Measurements from ENCODE around the gene CDYL2.

Gene CDYL2

DNA sequence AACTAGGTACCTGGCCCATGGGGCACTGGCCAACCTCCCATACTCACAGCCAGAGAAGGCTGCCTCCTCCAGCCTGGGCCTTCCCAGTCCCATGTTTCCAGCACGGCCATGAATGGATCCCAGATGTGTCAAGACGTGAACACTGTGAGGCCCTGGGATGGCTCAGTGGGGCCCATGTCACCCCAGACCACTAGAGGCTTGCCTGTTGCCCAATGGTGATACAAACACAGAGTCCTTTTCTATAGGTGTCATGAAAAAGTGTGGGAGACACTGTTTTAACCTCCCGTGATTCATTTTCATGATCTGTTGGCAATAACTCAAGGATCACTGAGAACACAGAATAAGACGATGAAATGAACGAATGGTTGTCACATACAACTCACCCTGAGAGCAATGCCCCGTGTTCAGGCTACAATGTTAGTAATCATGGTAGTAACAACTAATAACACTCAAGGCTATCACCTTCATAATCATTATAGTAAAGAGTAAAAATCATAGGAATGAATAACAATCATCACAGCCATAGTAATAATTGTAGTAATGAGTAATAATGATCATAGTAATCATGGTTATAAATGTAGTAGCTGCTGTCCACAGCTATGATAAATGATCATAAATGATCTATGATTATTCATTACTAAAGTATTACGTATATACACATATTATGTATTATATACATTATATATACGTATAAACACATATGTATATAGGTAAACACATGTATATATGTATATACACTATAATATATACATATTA lies 199.6 kb downstream of the CDYL2 start:
- DNase-seq (ENCODE audit: low spot score) = no peak
- TF ChIP-seq, protein P1, sequence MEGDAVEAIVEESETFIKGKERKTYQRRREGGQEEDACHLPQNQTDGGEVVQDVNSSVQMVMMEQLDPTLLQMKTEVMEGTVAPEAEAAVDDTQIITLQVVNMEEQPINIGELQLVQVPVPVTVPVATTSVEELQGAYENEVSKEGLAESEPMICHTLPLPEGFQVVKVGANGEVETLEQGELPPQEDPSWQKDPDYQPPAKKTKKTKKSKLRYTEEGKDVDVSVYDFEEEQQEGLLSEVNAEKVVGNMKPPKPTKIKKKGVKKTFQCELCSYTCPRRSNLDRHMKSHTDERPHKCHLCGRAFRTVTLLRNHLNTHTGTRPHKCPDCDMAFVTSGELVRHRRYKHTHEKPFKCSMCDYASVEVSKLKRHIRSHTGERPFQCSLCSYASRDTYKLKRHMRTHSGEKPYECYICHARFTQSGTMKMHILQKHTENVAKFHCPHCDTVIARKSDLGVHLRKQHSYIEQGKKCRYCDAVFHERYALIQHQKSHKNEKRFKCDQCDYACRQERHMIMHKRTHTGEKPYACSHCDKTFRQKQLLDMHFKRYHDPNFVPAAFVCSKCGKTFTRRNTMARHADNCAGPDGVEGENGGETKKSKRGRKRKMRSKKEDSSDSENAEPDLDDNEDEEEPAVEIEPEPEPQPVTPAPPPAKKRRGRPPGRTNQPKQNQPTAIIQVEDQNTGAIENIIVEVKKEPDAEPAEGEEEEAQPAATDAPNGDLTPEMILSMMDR (IDR thresholded peaks at IDR 0.05; ENCODE audit: extremely low read depth, insufficient read depth, missing control alignments) = no peak
- in situ Hi-C loops (cut with MboI; ENCODE audit: low pct_unique_long_range_greater_than_20kb, low sequenced_read_pairs, unreplicated experiment) = no loop called here

DNA sequence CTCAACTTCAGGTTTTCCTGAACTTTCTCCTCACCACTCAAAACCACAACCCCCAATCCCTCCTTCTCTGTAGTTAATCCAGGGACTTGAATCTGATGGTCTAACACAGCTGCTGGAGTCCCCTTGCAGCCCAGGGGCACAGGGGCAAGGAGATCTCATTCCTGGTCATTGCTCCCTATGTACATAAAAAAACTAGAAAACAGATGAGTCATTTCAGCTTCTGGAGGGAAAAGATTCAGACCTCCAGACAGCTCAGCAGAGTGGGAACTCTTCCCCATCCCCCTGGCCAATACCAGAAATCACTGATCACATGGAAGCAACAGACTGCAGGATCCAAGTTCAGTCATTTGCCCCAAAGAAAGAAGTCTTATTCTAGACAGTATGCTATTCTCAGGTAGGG lies 201.5 kb downstream of the CDYL2 start:
- DNase-seq (ENCODE audit: low spot score) = no peak
- TF ChIP-seq, protein P1 (IDR thresholded peaks at IDR 0.05; ENCODE audit: extremely low read depth, insufficient read depth, missing control alignments) = no peak
- in situ Hi-C loops (cut with MboI; ENCODE audit: low pct_unique_long_range_greater_than_20kb, low sequenced_read_pairs, unreplicated experiment) = no loop called here

DNA sequence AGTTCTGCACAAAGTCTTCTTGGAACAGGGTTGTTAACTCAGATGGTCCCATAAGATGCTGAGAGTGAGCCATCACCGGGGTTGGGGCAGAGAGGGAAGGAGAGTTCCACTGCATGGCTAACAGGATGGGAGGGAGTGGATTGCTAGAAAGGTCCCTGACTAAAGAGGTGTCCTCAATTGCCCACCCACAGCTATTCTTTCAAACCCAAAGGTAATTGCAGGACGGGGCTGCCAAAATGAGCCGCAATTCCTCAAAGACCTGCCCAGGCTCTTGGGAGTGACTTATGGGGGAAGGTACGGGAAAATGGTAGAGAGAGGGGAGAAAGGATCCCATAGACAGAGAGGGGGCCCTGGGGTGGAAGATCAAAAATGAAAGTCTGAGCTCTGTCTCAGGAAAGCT lies 203.2 kb downstream of the CDYL2 start:
- no peak for DNase-seq (ENCODE audit: low spot score)
- TF ChIP-seq, protein P1 (IDR thresholded peaks at IDR 0.05; ENCODE audit: extremely low read depth, insufficient read depth, missing control alignments) = no peak
- in situ Hi-C loops (cut with MboI; ENCODE audit: low pct_unique_long_range_greater_than_20kb, low sequenced_read_pairs, unreplicated experiment) = no loop called here

DNA sequence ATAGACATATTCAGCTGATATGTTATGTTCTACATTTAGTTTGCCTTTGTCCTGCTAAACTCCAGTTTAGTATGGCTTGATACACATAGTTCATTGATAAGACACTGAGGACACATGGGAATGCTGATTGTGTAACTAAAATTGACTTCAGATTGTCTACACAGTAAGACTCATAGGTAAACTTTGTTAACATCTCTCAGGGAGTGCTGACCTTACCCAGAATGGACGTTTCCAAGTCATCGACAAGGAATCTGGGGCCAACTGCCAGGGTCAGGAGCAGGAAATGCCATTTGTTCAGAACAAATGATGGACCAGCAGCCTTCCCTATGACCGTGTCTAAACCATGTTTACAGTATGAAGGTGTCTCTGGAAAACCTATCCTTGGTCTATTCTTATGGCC lies 204.9 kb downstream of the CDYL2 start:
- TF ChIP-seq, protein P1 (IDR thresholded peaks at IDR 0.05; ENCODE audit: extremely low read depth, insufficient read depth, missing control alignments) = no peak
- in situ Hi-C loops (cut with MboI; ENCODE audit: low pct_unique_long_range_greater_than_20kb, low sequenced_read_pairs, unreplicated experiment) = no loop called here
- DNase-seq (ENCODE audit: low spot score) = no peak

DNA sequence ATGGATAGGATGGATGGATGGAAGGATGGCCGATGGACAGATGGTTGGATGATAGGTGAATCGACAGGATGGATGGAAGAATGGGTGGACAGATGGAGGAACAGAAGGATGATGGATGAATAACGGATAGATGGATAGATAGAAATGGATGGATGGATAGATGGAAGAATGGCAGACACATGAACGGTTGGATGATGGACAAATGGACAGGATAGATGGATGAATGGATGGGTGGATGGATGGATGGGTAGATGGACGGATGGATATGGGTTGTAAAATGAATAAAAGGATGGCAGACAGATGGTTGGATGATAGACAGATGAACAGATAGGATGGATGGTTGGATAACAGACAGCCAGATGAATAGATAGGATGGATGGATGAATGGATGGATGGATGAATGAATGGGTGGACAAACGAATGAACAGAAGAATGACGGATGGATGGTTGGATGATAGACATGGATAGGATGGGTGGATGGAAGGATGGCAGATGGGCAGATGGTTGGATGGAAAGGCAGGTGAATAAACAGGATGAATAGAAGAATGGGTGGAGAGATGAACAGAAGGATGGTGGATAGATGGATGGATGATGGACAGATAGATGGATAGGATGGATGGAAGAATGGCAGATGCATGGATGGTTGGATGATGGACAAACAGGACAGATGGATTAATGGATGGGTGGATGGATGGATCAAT lies 207.7 kb downstream of the CDYL2 start:
- in situ Hi-C loops (cut with MboI; ENCODE audit: low pct_unique_long_range_greater_than_20kb, low sequenced_read_pairs, unreplicated experiment) = no loop called here
- DNase-seq (ENCODE audit: low spot score) = no peak
- TF ChIP-seq, protein P1 (IDR thresholded peaks at IDR 0.05; ENCODE audit: extremely low read depth, insufficient read depth, missing control alignments) = no peak

DNA sequence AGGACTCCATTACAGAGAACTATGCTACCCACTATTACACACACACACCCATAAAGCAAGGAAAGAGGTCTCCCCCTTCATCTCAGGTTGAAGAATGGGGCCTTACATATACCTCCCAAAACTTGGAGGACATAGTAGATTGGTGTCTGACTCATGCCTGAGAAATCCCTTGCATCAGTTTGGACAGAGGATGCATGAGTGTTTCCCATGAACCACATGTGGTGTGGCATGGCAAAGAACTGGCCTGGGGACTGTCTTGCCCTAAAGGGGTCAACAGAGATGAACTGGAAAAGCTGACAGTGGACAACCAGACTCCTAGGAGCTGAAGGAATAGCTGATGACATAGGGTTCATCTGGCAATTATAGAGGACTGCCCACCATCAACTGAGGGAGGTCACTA lies 209.6 kb downstream of the CDYL2 start:
- DNase-seq (ENCODE audit: low spot score) = no peak
- in situ Hi-C loops (cut with MboI; ENCODE audit: low pct_unique_long_range_greater_than_20kb, low sequenced_read_pairs, unreplicated experiment) = no loop called here
- TF ChIP-seq, protein P1 (IDR thresholded peaks at IDR 0.05; ENCODE audit: extremely low read depth, insufficient read depth, missing control alignments) = no peak

Measured in GM13977 (cell line).